Ishikawa (cell line): Measurements from ENCODE around the gene OS9.

Experiments
- CEBPB ChIP-seq: IDR thresholded peaks from 2 replicates; pipeline ENCODE4 v1.6.1; 2012
- CREB1 ChIP-seq: IDR thresholded peaks from 2 replicates; pipeline ENCODE4 v1.6.1; 2012; ENCODE audit warnings: low read depth
- EGR1 ChIP-seq: IDR thresholded peaks from 2 replicates; pipeline ENCODE4 v1.6.1; 2012
- EP300 ChIP-seq: IDR thresholded peaks from 2 replicates; pipeline ENCODE4 v1.6.1; 2012; ENCODE audit warnings: borderline replicate concordance
- FOXM1 ChIP-seq: IDR thresholded peaks from 2 replicates; pipeline ENCODE4 v1.6.1; 2012; ENCODE audit warnings: low read depth, borderline replicate concordance
- NFIC ChIP-seq: IDR thresholded peaks from 2 replicates; pipeline ENCODE4 v1.6.1; 2012
- RAD21 ChIP-seq: IDR thresholded peaks from 2 replicates; pipeline ENCODE4 v1.6.1; 2012; ENCODE audit warnings: low read depth
- REST ChIP-seq: IDR thresholded peaks from 2 replicates; pipeline ENCODE4 v1.6.1; 2012; ENCODE audit warnings: low read depth, mild to moderate bottlenecking
- TAF1 ChIP-seq: IDR thresholded peaks from 2 replicates; pipeline ENCODE4 v1.6.1; 2012; ENCODE audit warnings: low read depth, mild to moderate bottlenecking
- TCF12 ChIP-seq: IDR thresholded peaks from 2 replicates; pipeline ENCODE4 v1.6.1; 2012; ENCODE audit warnings: low read depth
- TEAD4 ChIP-seq: IDR thresholded peaks from 2 replicates; pipeline ENCODE4 v1.6.1; 2012
- YY1 ChIP-seq: IDR thresholded peaks from 2 replicates; pipeline ENCODE4 v1.6.1; 2012; ENCODE audit warnings: low read depth
- ZBTB7A ChIP-seq: IDR thresholded peaks from 2 replicates; pipeline ENCODE4 v1.6.1; 2012; ENCODE audit warnings: low read depth
- TF ChIP-seq, protein P1 (sequence below): IDR thresholded peaks from 2 replicates; pipeline ENCODE4 v1.6.1; 2012
- TF ChIP-seq, protein P2 (sequence below): IDR thresholded peaks from 2 replicates; pipeline ENCODE4 v1.6.1; 2012

OS9 gene

DNA sequence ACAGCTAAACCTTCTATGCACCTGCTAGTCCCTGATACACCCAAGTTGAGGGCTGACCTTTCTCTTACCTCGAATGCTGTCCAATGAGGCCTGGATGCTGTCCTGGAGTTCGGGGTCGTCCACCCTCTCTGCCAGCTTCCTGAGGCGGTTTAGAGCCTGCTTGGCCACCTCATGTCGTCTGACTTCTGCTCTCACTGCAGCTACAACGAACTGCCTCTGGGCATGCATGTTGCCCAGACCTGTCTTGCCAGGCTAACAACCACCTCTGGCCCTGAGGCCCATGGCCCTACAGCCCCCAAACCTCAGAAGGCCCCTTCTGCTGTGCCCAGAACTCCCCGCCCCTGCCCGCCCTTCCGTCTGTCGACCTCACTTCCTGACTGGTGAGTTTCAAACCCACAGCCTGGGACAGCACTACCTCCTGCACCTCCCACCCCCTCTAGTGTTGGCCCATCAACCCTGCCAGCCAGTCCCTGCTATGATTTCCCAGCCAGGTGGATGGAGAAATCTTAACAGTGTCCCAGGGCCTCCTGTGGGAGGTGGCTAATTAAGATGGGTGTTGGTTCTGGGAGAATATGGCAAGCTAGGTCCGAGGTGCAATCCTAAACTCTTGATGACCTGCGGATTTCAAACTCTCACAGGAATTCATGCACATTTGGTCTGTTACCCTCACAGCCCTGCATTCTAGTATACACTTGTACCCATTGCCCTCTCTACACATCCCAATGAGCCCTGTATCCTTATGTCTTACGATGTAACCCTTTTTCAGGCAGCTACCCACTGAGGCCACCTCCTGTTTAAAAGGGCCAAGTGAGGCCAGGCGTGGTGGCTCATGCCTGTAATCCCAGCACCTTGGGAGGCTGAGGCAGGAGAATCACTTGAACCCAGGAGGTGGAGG, 48.2 kb downstream of the OS9 start:
- TF ChIP-seq EP300 (no peak), EGR1 (no peak), TCF12 (no peak), CREB1 (no peak), NFIC (no peak), TAF1 (no peak), TEAD4 (no peak), CEBPB (no peak), YY1 (no peak), FOXM1 (no peak), ZBTB7A (no peak), REST (no peak), RAD21 (no peak; the same call in 1 of the 2 replicates)
- TF ChIP-seq, protein P1, sequence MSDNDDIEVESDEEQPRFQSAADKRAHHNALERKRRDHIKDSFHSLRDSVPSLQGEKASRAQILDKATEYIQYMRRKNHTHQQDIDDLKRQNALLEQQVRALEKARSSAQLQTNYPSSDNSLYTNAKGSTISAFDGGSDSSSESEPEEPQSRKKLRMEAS, result no peak
- TF ChIP-seq, protein P2, sequence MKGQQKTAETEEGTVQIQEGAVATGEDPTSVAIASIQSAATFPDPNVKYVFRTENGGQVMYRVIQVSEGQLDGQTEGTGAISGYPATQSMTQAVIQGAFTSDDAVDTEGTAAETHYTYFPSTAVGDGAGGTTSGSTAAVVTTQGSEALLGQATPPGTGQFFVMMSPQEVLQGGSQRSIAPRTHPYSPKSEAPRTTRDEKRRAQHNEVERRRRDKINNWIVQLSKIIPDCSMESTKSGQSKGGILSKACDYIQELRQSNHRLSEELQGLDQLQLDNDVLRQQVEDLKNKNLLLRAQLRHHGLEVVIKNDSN, result no peak

- TF ChIP-seq FOXM1, result no peak
Measured at GRCh38 chr12:57743769-57744168, 49.8 kb downstream of the OS9 start.

DNA sequence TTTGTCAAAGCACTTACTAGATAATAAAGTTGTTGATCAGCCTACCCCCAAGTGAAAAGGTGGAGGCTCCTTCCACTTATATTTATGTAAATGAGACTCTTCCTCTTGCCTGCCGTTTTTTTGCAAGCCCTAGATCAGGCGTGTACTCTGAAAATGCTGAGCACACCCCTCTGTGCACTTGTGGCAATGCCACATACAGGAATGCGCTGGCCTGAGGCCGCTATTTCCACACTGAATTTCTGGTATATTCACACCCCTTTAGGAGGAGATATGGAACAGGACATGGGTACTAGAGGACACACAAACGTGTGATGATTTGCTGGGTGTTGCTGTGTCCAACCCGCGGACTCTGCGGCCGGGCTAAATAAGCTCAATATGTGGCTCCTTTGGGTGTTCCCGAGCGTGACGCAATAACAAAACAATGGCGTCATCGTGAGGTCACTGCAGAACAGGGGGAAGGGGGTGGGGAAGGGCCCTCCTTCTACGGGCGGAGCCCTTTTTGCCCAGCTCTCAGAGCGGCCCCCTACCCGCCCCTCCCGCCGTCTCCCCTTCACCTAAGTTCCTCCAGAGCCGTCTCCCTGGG, 50.4 kb downstream of the OS9 start:
- TF ChIP-seq EGR1 (no peak), FOXM1 (no peak), YY1 (no peak), REST (no peak), CEBPB (peak; percentile 79), CREB1 (peak; percentile 98)
- TF ChIP-seq, protein P1, result no peak

DNA sequence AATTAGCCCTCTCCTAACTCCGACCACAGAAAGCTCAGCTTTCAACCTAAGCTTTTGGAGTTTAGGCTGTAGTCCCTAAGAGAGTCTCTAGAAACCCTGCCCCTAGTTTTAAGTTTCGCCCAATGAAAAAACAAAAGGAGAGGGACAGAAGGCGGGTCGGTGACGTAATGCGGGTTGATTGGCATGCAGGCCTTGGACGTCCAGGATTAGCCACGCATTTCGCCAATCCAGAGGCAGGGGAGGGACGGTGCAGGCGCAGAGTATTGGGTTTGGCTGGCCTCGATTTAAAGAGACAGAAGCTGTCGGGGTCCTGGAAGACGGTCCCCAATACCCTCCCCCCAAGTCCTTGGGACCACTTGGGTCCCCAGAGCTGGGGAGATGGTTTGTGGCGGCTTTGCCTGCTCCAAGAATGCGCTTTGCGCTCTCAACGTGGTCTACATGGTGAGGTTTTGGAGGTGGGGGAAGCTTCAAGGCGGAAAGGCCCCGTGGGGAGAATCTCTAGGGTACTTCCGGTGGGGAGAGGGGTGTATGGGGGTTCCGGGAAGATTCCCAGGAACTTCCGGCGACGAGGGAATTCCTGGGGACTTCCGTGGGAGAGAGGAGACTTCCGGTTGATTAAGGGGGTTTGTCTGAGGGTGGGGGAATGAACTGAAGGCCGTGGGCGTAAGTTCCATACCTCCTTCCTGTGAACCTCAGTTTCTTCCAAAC, 51.0 kb downstream of the OS9 start, which contains the start of gene TSPAN31:
Gene TSPAN31, plus strand, starts transcription at position 263 of the 708 bp plus-strand sequence. Its CDS starts 116 bp downstream, at position 379.
- no peak for TF ChIP-seq REST
- peak; percentile 36; the same call in 1 of the 2 replicates for TF ChIP-seq FOXM1
- TF ChIP-seq NFIC, result peak; percentile 55; the same call in 1 of the 2 replicates
- 0 out of 2 replicates have a peak, but pooled peaks have one; percentile 5 for TF ChIP-seq EP300
- TF ChIP-seq RAD21, result no peak
- TF ChIP-seq, protein P1, result peak; percentile 87
- no peak for TF ChIP-seq CEBPB
- no peak; the same call in 1 of the 2 replicates for TF ChIP-seq TAF1
- TF ChIP-seq EGR1, result peak; percentile 60; the same call in 1 of the 2 replicates
- TF ChIP-seq TCF12, result peak; percentile 19; the same call in 1 of the 2 replicates
- TF ChIP-seq TEAD4, result peak; percentile 39
- peak; percentile 55; the same call in 1 of the 2 replicates for TF ChIP-seq CREB1
- TF ChIP-seq, protein P2, result no peak
- TF ChIP-seq YY1, result 0 out of 2 replicates have a peak, but pooled peaks have one; percentile 12
- TF ChIP-seq ZBTB7A, result peak; percentile 91
